Stimulated activated CD4-positive, alpha-beta T cell treated with anti-CD3 and anti-CD28 coated beads, Interleukin-12 subunit alpha, Interleukin-12 subunit beta, amount 100 ng/mL, for 48 hours (primary cell): ENCODE measurements around the gene LIMA1.

ENCODE experiments used
- DNase-seq, 3 donors: peaks; one replicate each; pipeline ENCODE4 v3.0.0-alpha.2; 2020; ENCODE audit warnings: low read depth in 2 of 3, low spot score in 1 of 3

The LIMA1 gene

GRCh38 chr12:50147281-50147680 lies 136.0 kb downstream of the LIMA1 start:
- DNase-seq = no peak

GRCh38 chr12:50145439-50145838 lies 137.9 kb downstream of the LIMA1 start:
- no peak for DNase-seq

- DNase-seq = no peak
Observed at GRCh38 chr12:50142993-50143392, 140.3 kb downstream of the LIMA1 start.

GRCh38 chr12:50132505-50133135 lies 150.7 kb downstream of the LIMA1 start:
- DNase-seq = no peak

GRCh38 chr12:50129290-50129689 lies 154.0 kb downstream of the LIMA1 start:
- no peak for DNase-seq

GRCh38 chr12:50127546-50127945 lies 155.8 kb downstream of the LIMA1 start:
- no peak for DNase-seq
